ENCODE results near the gene VPS33B.

The VPS33B gene

GRCh38 chr15:90950676-90951075 lies 71.7 kb downstream of the VPS33B start:
- Histone ChIP-seq H3K9ac (ENCODE audit: low read length) (no peak overlapping the region), H3K36me3 (replicated peaks; ENCODE audit: low read depth, low read length) (peaks cover 47% of the 10 kb centered on the region), H4K20me1 (ENCODE audit: insufficient read depth, low read length) (no peaks in the 10 kb centered on the region), H3K27me3 (ENCODE audit: low read depth, low read length) (no peaks in the 10 kb centered on the region), H2AFZ (ENCODE audit: low read depth, low read length) (no peak overlapping the region), H3K4me2 (ENCODE audit: low read length) (no peak overlapping the region), H3K4me3 (ENCODE audit: low read length) (no peak overlapping the region), H3K79me2 (ENCODE audit: low read length) (peaks cover 6% of the 10 kb centered on the region), H3K4me1 (ENCODE audit: low read length) (peaks cover 3% of the 10 kb centered on the region), H3K9me3 (ENCODE audit: insufficient read depth, low read length) (no peaks in the 10 kb centered on the region), H3K27ac (ENCODE audit: low read length) (no peak overlapping the region)
- TF ChIP-seq EZH2phosphoT487 (IDR thresholded peaks at IDR 0.05; ENCODE audit: low read depth) (no peak), CTCF (IDR thresholded peaks at IDR 0.05; ENCODE audit: low read depth, low read length) (no peak)

- peaks cover under 1% of the 10 kb centered on the region; the same call in 1 of the 2 replicates for H3K79me2 ChIP-seq (ENCODE audit: low read length)
- no peaks in the 10 kb centered on the region for H4K20me1 ChIP-seq (ENCODE audit: insufficient read depth, low read length)
- no peak overlapping the region for H3K4me3 ChIP-seq (ENCODE audit: low read length)
- no peaks in the 10 kb centered on the region for H3K9me3 ChIP-seq (ENCODE audit: insufficient read depth, low read length)
- peaks cover 49% of the 10 kb centered on the region for H3K36me3 ChIP-seq (replicated peaks; ENCODE audit: low read depth, low read length)
- H3K4me1 ChIP-seq (ENCODE audit: low read length) = peaks cover 2% of the 10 kb centered on the region; the same call in 1 of the 2 replicates
- H3K27ac ChIP-seq (ENCODE audit: low read length) = no peak overlapping the region
- H3K27me3 ChIP-seq (ENCODE audit: low read depth, low read length) = no peaks in the 10 kb centered on the region
- TF ChIP-seq EZH2phosphoT487 (IDR thresholded peaks at IDR 0.05; ENCODE audit: low read depth) (no peak), CTCF (IDR thresholded peaks at IDR 0.05; ENCODE audit: low read depth, low read length) (no peak)
- H2AFZ ChIP-seq (ENCODE audit: low read depth, low read length) = no peak overlapping the region
- no peak overlapping the region for H3K9ac ChIP-seq (ENCODE audit: low read length)
- no peak overlapping the region for H3K4me2 ChIP-seq (ENCODE audit: low read length)
Measured at GRCh38 chr15:90949979-90950675, 72.3 kb downstream of the VPS33B start.
